ENCODE data around the gene PDE4D. TPM values are rescaled to one million over a fixed set of nuclear protein-coding genes. Genes with fewer than 3 reads are reported as not detected.

The PDE4D gene
- polyA plus RNA-seq, 1 donor (not counting 4 experiments of a cell fraction or from before 2014, with no cell fraction given): 3.6 TPM

GRCh38 chr5:59522201-59522831 lies 371.2 kb downstream of the PDE4D start:
- H3K9me1 ChIP-seq (ENCODE audit: control insufficient read depth, extremely low read depth, insufficient read depth, low read length): no peaks in the 10 kb centered on the region
- H3K36me3 ChIP-seq (ENCODE audit: control insufficient read depth in 2 of 2, extremely low read depth in 1 of 2, insufficient read depth in 2 of 2, low read length in 2 of 2): no peaks in the 10 kb centered on the region
- DNase-seq (ENCODE audit: low read depth, low spot score) (no peak), FAIRE-seq (no peak)
- dilution Hi-C loops (cut with MboI; ENCODE audit: extremely low pct_ligation_motif_present, low sequenced_read_pairs): no loop called here
- no peak overlapping the region for H3K9ac ChIP-seq (ENCODE audit: control insufficient read depth, extremely low read depth, insufficient read depth, low read length)
- H4K20me1 ChIP-seq (ENCODE audit: control insufficient read depth, extremely low read depth, insufficient read depth, low read length): no peaks in the 10 kb centered on the region
- TF ChIP-seq CTCF (optimal IDR thresholded peaks at IDR 0.05 in 1 of 3, IDR thresholded peaks at IDR 0.05 in 1 of 3, conservative IDR thresholded peaks at IDR 0.05 in 1 of 3; ENCODE audit: extremely low read depth in 1 of 3, insufficient read depth in 2 of 3, low read length in 3 of 3) (no peak), EZH2 (IDR thresholded peaks at IDR 0.05; ENCODE audit: low read length) (no peak)
- H3K4me3 ChIP-seq (ENCODE audit: control insufficient read depth in 2 of 3, extremely low read depth in 1 of 3, insufficient read depth in 2 of 3, low read depth in 1 of 3, low read length in 3 of 3): no peak overlapping the region
- H3K4me2 ChIP-seq (ENCODE audit: control insufficient read depth, extremely low read depth, insufficient read depth, low read depth, low read length): no peak overlapping the region
- peaks cover 16% of the 10 kb centered on the region for H3K4me1 ChIP-seq (ENCODE audit: control insufficient read depth, extremely low read depth, insufficient read depth, low read length)
- no peak overlapping the region for H3K27ac ChIP-seq (ENCODE audit: control insufficient read depth, insufficient read depth, low read length)
- no peak overlapping the region for H2AFZ ChIP-seq (ENCODE audit: control insufficient read depth, low read length)
- H3K27me3 ChIP-seq (ENCODE audit: control insufficient read depth, extremely low read depth, insufficient read depth, low read length): no peaks in the 10 kb centered on the region
- H3K79me2 ChIP-seq (ENCODE audit: control insufficient read depth, insufficient read depth, low read length): no peaks in the 10 kb centered on the region
- H3K9me3 ChIP-seq (ENCODE audit: control insufficient read depth, low read depth, low read length): no peaks in the 10 kb centered on the region

GRCh38 chr5:59521476-59521875 lies 372.1 kb downstream of the PDE4D start:
- FAIRE-seq: no peak
- dilution Hi-C loops (cut with MboI; ENCODE audit: extremely low pct_ligation_motif_present, low sequenced_read_pairs): no loop called here
- H3K27me3 ChIP-seq (ENCODE audit: control insufficient read depth, extremely low read depth, insufficient read depth, low read length): no peaks in the 10 kb centered on the region
- H4K20me1 ChIP-seq (ENCODE audit: control insufficient read depth, extremely low read depth, insufficient read depth, low read length): no peaks in the 10 kb centered on the region
- no peak overlapping the region for H3K27ac ChIP-seq (ENCODE audit: control insufficient read depth, insufficient read depth, low read length)
- no peaks in the 10 kb centered on the region for H3K36me3 ChIP-seq (ENCODE audit: control insufficient read depth in 2 of 2, extremely low read depth in 1 of 2, insufficient read depth in 2 of 2, low read length in 2 of 2)
- no peaks in the 10 kb centered on the region for H3K9me1 ChIP-seq (ENCODE audit: control insufficient read depth, extremely low read depth, insufficient read depth, low read length)
- no peaks in the 10 kb centered on the region for H3K9me3 ChIP-seq (ENCODE audit: control insufficient read depth, low read depth, low read length)
- no peak overlapping the region for H2AFZ ChIP-seq (ENCODE audit: control insufficient read depth, low read length)
- no peak overlapping the region for H3K4me3 ChIP-seq (ENCODE audit: control insufficient read depth in 2 of 3, extremely low read depth in 1 of 3, insufficient read depth in 2 of 3, low read depth in 1 of 3, low read length in 3 of 3)
- TF ChIP-seq CTCF (optimal IDR thresholded peaks at IDR 0.05 in 1 of 3, IDR thresholded peaks at IDR 0.05 in 1 of 3, conservative IDR thresholded peaks at IDR 0.05 in 1 of 3; ENCODE audit: extremely low read depth in 1 of 3, insufficient read depth in 2 of 3, low read length in 3 of 3): no peak
- TF ChIP-seq EZH2 (IDR thresholded peaks at IDR 0.05; ENCODE audit: low read length): no peak
- H3K79me2 ChIP-seq (ENCODE audit: control insufficient read depth, insufficient read depth, low read length): no peaks in the 10 kb centered on the region
- H3K4me2 ChIP-seq (ENCODE audit: control insufficient read depth, extremely low read depth, insufficient read depth, low read depth, low read length): no peak overlapping the region
- DNase-seq (ENCODE audit: low read depth, low spot score): no peak
- no peak overlapping the region for H3K9ac ChIP-seq (ENCODE audit: control insufficient read depth, extremely low read depth, insufficient read depth, low read length)
- H3K4me1 ChIP-seq (ENCODE audit: control insufficient read depth, extremely low read depth, insufficient read depth, low read length): peaks cover 16% of the 10 kb centered on the region
